ENCODE measurements around the gene CHGA.

The CHGA gene

GRCh38 chr14:92984082-92984788 is 61.3 kb downstream of the CHGA start:
- DNase-seq: no peak

All from NK-92 treated with Interleukin-12 subunit alpha and Interleukin-12 subunit beta, amount 100 ng/mL, for 24 hours (cell line).